ENCODE results near the gene OBSL1.

The OBSL1 gene

DNA sequence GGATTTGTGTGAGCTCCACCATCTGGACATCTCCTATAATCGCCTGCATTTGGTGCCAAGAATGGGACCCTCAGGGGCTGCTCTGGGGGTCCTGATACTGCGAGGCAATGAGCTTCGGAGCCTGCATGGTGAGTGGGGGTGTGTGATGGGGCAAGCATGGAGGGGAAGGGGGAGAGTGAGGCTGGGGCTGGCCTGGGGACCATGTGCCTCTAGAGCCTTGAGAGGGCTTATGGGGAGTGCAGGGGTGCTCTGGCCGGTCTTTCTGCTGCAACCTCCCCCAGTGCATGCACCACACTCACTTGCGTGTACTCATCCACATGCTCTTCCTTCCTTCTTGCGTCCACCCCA is 34.2 kb upstream of the OBSL1 start:
- Histone ChIP-seq H3F3A (ENCODE audit: control insufficient read depth, insufficient read depth) (no peaks in the 10 kb centered on the region), H3K9me2 (replicated peaks; ENCODE audit: control insufficient read depth, low read length) (no peaks in the 10 kb centered on the region), H4K20me1 (ENCODE audit: control insufficient read depth, insufficient read depth, low read depth, low read length) (no peaks in the 10 kb centered on the region), H3K36me3 (ENCODE audit: control insufficient read depth, low read length) (peaks cover 3% of the 10 kb centered on the region; the same call in 1 of the 2 replicates), H3K4me1 (ENCODE audit: control insufficient read depth, low read length) (0 out of 2 replicates have a peak, but pooled peaks cover 5% of the 10 kb centered on the region), H3K4me2 (ENCODE audit: low read length) (no peak overlapping the region), H3K27ac (ENCODE audit: low read depth, low read length) (no peak overlapping the region), H3K4me3 (ENCODE audit: low read length) (no peak overlapping the region), H3K79me2 (ENCODE audit: control insufficient read depth, low read length) (no peaks in the 10 kb centered on the region), H3K9me3 (ENCODE audit: control insufficient read depth, insufficient read depth, low read length) (no peaks in the 10 kb centered on the region), H3K27me3 (ENCODE audit: control insufficient read depth, low read length) (no peaks in the 10 kb centered on the region)
- TF ChIP-seq, protein P1, sequence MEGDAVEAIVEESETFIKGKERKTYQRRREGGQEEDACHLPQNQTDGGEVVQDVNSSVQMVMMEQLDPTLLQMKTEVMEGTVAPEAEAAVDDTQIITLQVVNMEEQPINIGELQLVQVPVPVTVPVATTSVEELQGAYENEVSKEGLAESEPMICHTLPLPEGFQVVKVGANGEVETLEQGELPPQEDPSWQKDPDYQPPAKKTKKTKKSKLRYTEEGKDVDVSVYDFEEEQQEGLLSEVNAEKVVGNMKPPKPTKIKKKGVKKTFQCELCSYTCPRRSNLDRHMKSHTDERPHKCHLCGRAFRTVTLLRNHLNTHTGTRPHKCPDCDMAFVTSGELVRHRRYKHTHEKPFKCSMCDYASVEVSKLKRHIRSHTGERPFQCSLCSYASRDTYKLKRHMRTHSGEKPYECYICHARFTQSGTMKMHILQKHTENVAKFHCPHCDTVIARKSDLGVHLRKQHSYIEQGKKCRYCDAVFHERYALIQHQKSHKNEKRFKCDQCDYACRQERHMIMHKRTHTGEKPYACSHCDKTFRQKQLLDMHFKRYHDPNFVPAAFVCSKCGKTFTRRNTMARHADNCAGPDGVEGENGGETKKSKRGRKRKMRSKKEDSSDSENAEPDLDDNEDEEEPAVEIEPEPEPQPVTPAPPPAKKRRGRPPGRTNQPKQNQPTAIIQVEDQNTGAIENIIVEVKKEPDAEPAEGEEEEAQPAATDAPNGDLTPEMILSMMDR (IDR thresholded peaks at IDR 0.05; ENCODE audit: low read depth, low read length, poor library complexity, severe bottlenecking), result no peak
- TF ChIP-seq EZH2phosphoT487 (IDR thresholded peaks at IDR 0.05; ENCODE audit: borderline replicate concordance, low read length), result no peak

DNA sequence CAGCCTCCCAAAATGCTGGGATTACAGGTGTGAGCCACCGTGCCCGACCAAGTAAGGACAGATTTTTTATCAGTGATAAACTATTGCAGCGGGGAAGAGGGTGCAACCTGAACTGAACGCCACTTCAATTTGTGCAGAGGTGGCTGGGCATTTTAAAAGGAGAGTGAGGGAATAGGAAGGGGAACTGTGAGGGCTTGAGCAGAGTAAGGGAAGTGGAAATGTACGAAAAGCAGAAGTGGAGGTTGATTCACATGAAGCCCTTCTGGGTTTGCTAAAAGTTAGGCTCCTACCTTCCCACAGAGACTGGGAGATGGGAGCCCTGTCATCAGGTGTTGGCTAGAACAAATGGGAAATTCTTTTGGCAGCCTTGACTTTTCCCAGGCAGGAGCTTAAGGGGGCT is 32.4 kb upstream of the OBSL1 start:
- H3K79me2 ChIP-seq (ENCODE audit: control insufficient read depth, low read length), result no peaks in the 10 kb centered on the region
- H3K27ac ChIP-seq (ENCODE audit: low read depth, low read length), result no peak overlapping the region
- no peaks in the 10 kb centered on the region for H3K9me2 ChIP-seq (replicated peaks; ENCODE audit: control insufficient read depth, low read length)
- no peaks in the 10 kb centered on the region for H3K9me3 ChIP-seq (ENCODE audit: control insufficient read depth, insufficient read depth, low read length)
- no peak overlapping the region for H3K4me3 ChIP-seq (ENCODE audit: low read length)
- TF ChIP-seq, protein P1 (IDR thresholded peaks at IDR 0.05; ENCODE audit: low read depth, low read length, poor library complexity, severe bottlenecking), result no peak
- no peak for TF ChIP-seq EZH2phosphoT487 (IDR thresholded peaks at IDR 0.05; ENCODE audit: borderline replicate concordance, low read length)
- no peaks in the 10 kb centered on the region for H4K20me1 ChIP-seq (ENCODE audit: control insufficient read depth, insufficient read depth, low read depth, low read length)
- peaks cover 3% of the 10 kb centered on the region; the same call in 1 of the 2 replicates for H3K36me3 ChIP-seq (ENCODE audit: control insufficient read depth, low read length)
- peaks cover 5% of the 10 kb centered on the region; the same call in 1 of the 2 replicates for H3K4me1 ChIP-seq (ENCODE audit: control insufficient read depth, low read length)
- H3K4me2 ChIP-seq (ENCODE audit: low read length), result no peak overlapping the region
- no peaks in the 10 kb centered on the region for H3K27me3 ChIP-seq (ENCODE audit: control insufficient read depth, low read length)
- no peaks in the 10 kb centered on the region for H3F3A ChIP-seq (ENCODE audit: control insufficient read depth, insufficient read depth)

DNA sequence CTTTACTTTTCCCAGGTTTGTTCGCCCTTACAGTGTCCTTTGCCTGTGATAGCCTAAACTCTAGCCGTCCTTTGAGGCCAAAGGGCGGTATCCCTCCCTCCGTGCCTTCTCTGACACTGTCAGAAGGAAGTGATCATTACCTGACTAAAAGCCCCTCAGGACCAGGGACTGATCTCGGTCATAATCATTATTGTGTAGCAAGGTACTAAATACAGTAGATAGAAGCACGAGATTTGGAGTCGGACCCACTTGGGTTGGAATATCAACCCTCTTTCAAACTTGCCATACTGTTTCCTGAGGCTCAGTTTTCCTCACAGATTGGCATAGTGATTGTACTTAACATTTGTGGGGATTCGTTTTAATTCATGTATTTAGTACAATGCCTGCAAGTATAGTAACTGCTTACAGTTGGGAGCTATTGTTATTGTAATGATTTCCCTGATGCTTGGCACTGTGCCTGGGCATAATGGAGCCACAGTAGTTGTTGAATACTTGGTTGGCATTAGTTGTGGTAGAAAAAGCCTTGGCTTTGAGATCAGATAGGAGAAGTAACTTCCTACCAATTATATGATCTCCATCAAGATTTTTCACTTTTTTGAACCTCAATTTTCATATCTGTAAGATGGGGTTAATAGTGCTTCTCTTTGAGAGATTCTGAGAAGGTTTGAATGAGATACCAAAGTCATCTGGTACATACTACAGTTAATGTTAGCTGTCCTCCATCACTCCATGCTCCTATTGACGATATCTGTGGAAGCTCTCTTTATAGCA is 27.2 kb upstream of the OBSL1 start:
- peaks cover 15% of the 10 kb centered on the region for H3K4me1 ChIP-seq (ENCODE audit: control insufficient read depth, low read length)
- H3K36me3 ChIP-seq (ENCODE audit: control insufficient read depth, low read length), result peaks cover 3% of the 10 kb centered on the region; the same call in 1 of the 2 replicates

More for the DNA sequence above, 27.2 kb upstream of the OBSL1 start:
- TF ChIP-seq EZH2phosphoT487 (IDR thresholded peaks at IDR 0.05; ENCODE audit: borderline replicate concordance, low read length), result no peak
- TF ChIP-seq, protein P1 (IDR thresholded peaks at IDR 0.05; ENCODE audit: low read depth, low read length, poor library complexity, severe bottlenecking), result no peak
- Histone ChIP-seq H3K9me3 (ENCODE audit: control insufficient read depth, insufficient read depth, low read length) (no peaks in the 10 kb centered on the region), H3K4me2 (ENCODE audit: low read length) (peak overlapping the region; percentile 95), H3K9me2 (replicated peaks; ENCODE audit: control insufficient read depth, low read length) (no peaks in the 10 kb centered on the region), H3K27ac (ENCODE audit: low read depth, low read length) (peak overlapping the region; percentile 60; the same call in 1 of the 2 replicates), H3K27me3 (ENCODE audit: control insufficient read depth, low read length) (no peaks in the 10 kb centered on the region), H3K4me3 (ENCODE audit: low read length) (peak overlapping the region; percentile 92), H3F3A (ENCODE audit: control insufficient read depth, insufficient read depth) (no peaks in the 10 kb centered on the region), H4K20me1 (ENCODE audit: control insufficient read depth, insufficient read depth, low read depth, low read length) (no peaks in the 10 kb centered on the region), H3K79me2 (ENCODE audit: control insufficient read depth, low read length) (peaks cover 3% of the 10 kb centered on the region)
